ENCODE measurements around the gene SCYL1. TPM values are rescaled to one million over a fixed set of nuclear protein-coding genes. Genes with fewer than 3 reads are reported as not detected.

Gene SCYL1
- total and polyA plus RNA-seq, 2 of the 4 experiments (the other 2 are of a cell fraction), result 96.4 to 150 TPM

- peak; percentile 43 for ATAC-seq (ENCODE audit: low read depth)
- peak overlapping the region; percentile 31 for H3K4me3 ChIP-seq (ENCODE audit: insufficient read depth, low read depth, low read length)
- H4K20me1 ChIP-seq (ENCODE audit: insufficient read depth, low read length), result peaks cover 34% of the 10 kb centered on the region
- H3K27me3 ChIP-seq (ENCODE audit: control insufficient read depth, insufficient read depth, low read length), result no peaks in the 10 kb centered on the region
- H3K27ac ChIP-seq (ENCODE audit: insufficient read depth, low read length), result peak overlapping the region; percentile 75
- ChIA-PET CTCF (no interaction called here), POLR2A (ENCODE audit: unreplicated experiment) (interaction anchor here (0.7 kb wide), 1 partner anchor 1422 kb away, joined by 3 read pairs; no protein-coding TSS in a partner anchor)
- peak overlapping the region; percentile 87 for H3K4me2 ChIP-seq (ENCODE audit: low read depth, low read length)
- peaks cover 8% of the 10 kb centered on the region for H3K9me1 ChIP-seq (ENCODE audit: insufficient read depth, low read length)
- peak; percentile 95 for DNase-seq
- peak overlapping the region; percentile 76 for H2BK5ac ChIP-seq (ENCODE audit: low read depth, low read length, poor library complexity, severe bottlenecking)
- H3K36me3 ChIP-seq (ENCODE audit: control insufficient read depth, insufficient read depth, low read length), result peaks cover 4% of the 10 kb centered on the region; the same call in 1 of the 2 replicates
- H2AK5ac ChIP-seq (ENCODE audit: low read depth, low read length), result peak overlapping the region; percentile 98
- peak overlapping the region; percentile 93; the same call in 1 of the 2 replicates for H3K23ac ChIP-seq (ENCODE audit: low read depth, low read length)
- BruUV-seq (replicated peaks), result no TSS peak
- peak overlapping the region; percentile 96 for H3K14ac ChIP-seq (replicated peaks; ENCODE audit: low read depth, low read length)
- WGBS, 2 experiments (ENCODE audit: extremely low coverage in 2 of 2, insufficient read length in 1 of 2), result 1% methylated on average over 23 of the region's 67 CpGs; no CpG with 5 or more reads in 1 of the 2 experiments
- peak overlapping the region; percentile 96 for H3K4ac ChIP-seq (ENCODE audit: low read depth, low read length)
- H3K9me3 ChIP-seq (ENCODE audit: control insufficient read depth, insufficient read depth, low read length), result no peaks in the 10 kb centered on the region
- H4K8ac ChIP-seq (ENCODE audit: low read depth in 2 of 2, low read length in 2 of 2), result peak overlapping the region; percentile 58 to 66; a peak in 2 of 4 replicates
- 0 out of 3 replicates have a peak overlapping the region, but pooled peaks have one; percentile 76 for H2BK15ac ChIP-seq (ENCODE audit: low read depth, low read length)
- peak overlapping the region; percentile 70 for H3K56ac ChIP-seq (ENCODE audit: extremely low read depth, insufficient read depth, low read length)
- H2AK9ac ChIP-seq (replicated peaks; ENCODE audit: low read depth, low read length, poor library complexity), result peak overlapping the region; percentile 91
- dilution Hi-C loops (cut with HindIII; ENCODE audit: low sequenced_read_pairs, unreplicated experiment), result no loop called here
- peak overlapping the region; percentile 82 for H2AFZ ChIP-seq (replicated peaks; ENCODE audit: low read length, poor library complexity)
- peak overlapping the region; percentile 58 for H4K5ac ChIP-seq (ENCODE audit: low read depth, low read length)
- intact Hi-C loops (cut with micrococcal nuclease), result loop anchor here (5.0 kb wide), 2 partner anchors 33 to 192 kb away; partner anchors contain the start of gene SLC25A45
- H2BK20ac ChIP-seq (ENCODE audit: low read depth, low read length), result no peak overlapping the region
- H3K18ac ChIP-seq (ENCODE audit: low read depth, low read length), result 0 out of 2 replicates have a peak overlapping the region, but pooled peaks have one; percentile 11
- H2BK120ac ChIP-seq (ENCODE audit: low read depth, low read length), result peak overlapping the region; percentile 83; the same call in 1 of the 2 replicates
- peak overlapping the region; percentile 70 for H4K91ac ChIP-seq (ENCODE audit: insufficient read depth, low read depth, low read length)
- peaks cover 34% of the 10 kb centered on the region for H3K4me1 ChIP-seq (ENCODE audit: control insufficient read depth, insufficient read depth, low read length)
- peaks cover 25 to 73% of the 10 kb centered on the region in 2 experiments for H3K79me1 ChIP-seq (ENCODE audit: low read depth in 1 of 2, low read length in 2 of 2)
- TF ChIP-seq MAZ (IDR thresholded peaks at IDR 0.05; ENCODE audit: borderline replicate concordance, low read depth, low read length) (peak; percentile 98), NFE2L2 (IDR thresholded peaks at IDR 0.05; ENCODE audit: low read depth, low read length) (no peak), CTCF (conservative IDR thresholded peaks at IDR 0.05; ENCODE audit: low read depth, low read length) (peak; percentile 71), RAD21 (IDR thresholded peaks at IDR 0.05; ENCODE audit: low read length) (peak; percentile 38), FOS (IDR thresholded peaks at IDR 0.05; ENCODE audit: low read depth, low read length) (peak; percentile 24; the same call in 1 of the 2 replicates), ELK1 (IDR thresholded peaks at IDR 0.05; ENCODE audit: borderline replicate concordance, low read depth, low read length) (no peak), MXI1 (IDR thresholded peaks at IDR 0.05; ENCODE audit: borderline replicate concordance, low read depth, low read length) (no peak), CHD1 (IDR thresholded peaks at IDR 0.05; ENCODE audit: low read depth, low read length) (no peak), USF2 (IDR thresholded peaks at IDR 0.05; ENCODE audit: low read depth, low read length) (peak; percentile 4; the same call in 1 of the 2 replicates), CEBPB (IDR thresholded peaks at IDR 0.05; ENCODE audit: low read depth, low read length) (no peak), SMC3 (IDR thresholded peaks at IDR 0.05; ENCODE audit: low read depth, low read length) (peak; percentile 41), RCOR1 (IDR thresholded peaks at IDR 0.05; ENCODE audit: insufficient replicate concordance, low read length) (no peak)
- in situ Hi-C loops (cut with MboI; ENCODE audit: low sequenced_read_pairs), result no loop called here
- H3K9ac ChIP-seq (ENCODE audit: low read depth, low read length), result peak overlapping the region; percentile 60
Observed at GRCh38 chr11:65574109-65574810, 49.4 kb downstream of the SCYL1 start.

Measured in IMR-90 (cell line).